ENCODE data around the gene TAF1D.
"Not testable (repeated sequence)": the region's sequence is repeated elsewhere in the genome, so short reads cannot be mapped to it uniquely, and the experiment has no call there.

TAF1D gene

GRCh38 chr11:93741094-93741881 is at the start of gene TAF1D, which contains the start of gene C11orf54:
TAF1D (minus strand) TSS chr11:93741495; CDS start chr11:93739304, 2,191 bp downstream.
C11orf54 (plus strand) TSS chr11:93741672; CDS start chr11:93747394, 5,722 bp downstream.
- peak; percentile 88 to 98 for DNase-seq (ENCODE audit: low read depth in 1 of 2, low spot score in 1 of 2)

- no peak for DNase-seq (ENCODE audit: low read depth in 1 of 2, low spot score in 1 of 2)
Measured at GRCh38 chr11:93784935-93785360, 43.7 kb upstream of the TAF1D start.

GRCh38 chr11:93784145-93784934 is 43.0 kb upstream of the TAF1D start, which contains the start of gene MED17:
MED17 (plus strand) TSS chr11:93784282; CDS start chr11:93784514, 232 bp downstream.
- peak; percentile 73 to 90 for DNase-seq (ENCODE audit: low read depth in 1 of 2, low spot score in 1 of 2)

- DNase-seq (ENCODE audit: low read depth in 1 of 2, low spot score in 1 of 2), result no peak
Measured at GRCh38 chr11:93783765-93784144, 42.5 kb upstream of the TAF1D start.

- no peak for DNase-seq (ENCODE audit: low read depth in 1 of 2, low spot score in 1 of 2)
Measured at GRCh38 chr11:93783362-93783761, 42.1 kb upstream of the TAF1D start.

- DNase-seq (ENCODE audit: low read depth in 1 of 2, low spot score in 1 of 2), result no peak
Measured at GRCh38 chr11:93775289-93775688, 34.0 kb upstream of the TAF1D start.

GRCh38 chr11:93774560-93774959 is 33.3 kb upstream of the TAF1D start:
- not testable (repeated sequence) for DNase-seq (ENCODE audit: low read depth in 1 of 2, low spot score in 1 of 2)

- no peak for DNase-seq (ENCODE audit: low read depth in 1 of 2, low spot score in 1 of 2)
Measured at GRCh38 chr11:93773601-93774200, 32.4 kb upstream of the TAF1D start.

GRCh38 chr11:93773045-93773477 is 31.8 kb upstream of the TAF1D start:
- DNase-seq (ENCODE audit: low read depth in 1 of 2, low spot score in 1 of 2), result no peak

- no peak for DNase-seq (ENCODE audit: low read depth in 1 of 2, low spot score in 1 of 2)
Measured at GRCh38 chr11:93772123-93772522, 30.8 kb upstream of the TAF1D start.

GRCh38 chr11:93770160-93770559 is 28.9 kb upstream of the TAF1D start:
- no peak for DNase-seq (ENCODE audit: low read depth in 1 of 2, low spot score in 1 of 2)

GRCh38 chr11:93767018-93767417 is 25.7 kb upstream of the TAF1D start:
- no peak for DNase-seq (ENCODE audit: low read depth in 1 of 2, low spot score in 1 of 2)

- no peak for DNase-seq (ENCODE audit: low read depth in 1 of 2, low spot score in 1 of 2)
Measured at GRCh38 chr11:93766504-93766903, 25.2 kb upstream of the TAF1D start.

- no peak for DNase-seq (ENCODE audit: low read depth in 1 of 2, low spot score in 1 of 2)
Measured at GRCh38 chr11:93765551-93765950, 24.3 kb upstream of the TAF1D start.

- DNase-seq (ENCODE audit: low read depth in 1 of 2, low spot score in 1 of 2), result no peak
Measured at GRCh38 chr11:93761910-93762309, 20.6 kb upstream of the TAF1D start.

- not testable (repeated sequence) for DNase-seq (ENCODE audit: low read depth in 1 of 2, low spot score in 1 of 2)
Measured at GRCh38 chr11:93759123-93759522, 17.8 kb upstream of the TAF1D start.

- no peak for DNase-seq (ENCODE audit: low read depth in 1 of 2, low spot score in 1 of 2)
Measured at GRCh38 chr11:93757924-93758865, 16.9 kb upstream of the TAF1D start.

- no peak for DNase-seq (ENCODE audit: low read depth in 1 of 2, low spot score in 1 of 2)
Measured at GRCh38 chr11:93757301-93757700, 16.0 kb upstream of the TAF1D start.

GRCh38 chr11:93756748-93757147 is 15.5 kb upstream of the TAF1D start:
- no peak for DNase-seq (ENCODE audit: low read depth in 1 of 2, low spot score in 1 of 2)

GRCh38 chr11:93753241-93753640 is 11.9 kb upstream of the TAF1D start:
- DNase-seq (ENCODE audit: low read depth in 1 of 2, low spot score in 1 of 2), result no peak
